Spinal cord (tissue), 10 donors: Measurements from ENCODE around the gene VANGL2. TPM values are rescaled to one million over a fixed set of nuclear protein-coding genes. Genes with fewer than 3 reads are reported as not detected.
A peak's percentile ranks its signal among the peaks of the same experiment; 100 is the strongest.

Experiments used
- DNase-seq, 6 donors: peaks; one replicate each; pipeline versions ENCODE4 v3.0.0 to v3.0.0-alpha.2; 2013 to 2015; ENCODE audit warnings: low spot score in 6 of 6, low read depth in 4 of 6
- H3K27ac ChIP-seq: one replicate; pipeline ENCODE4 v1.5.1; 2013; ENCODE audit warnings: low read depth, low read length, control low read depth
- H3K27me3 ChIP-seq: one replicate; pipeline ENCODE4 v1.6.1; 2013; ENCODE audit warnings: low read length; ENCODE audit not compliant: control insufficient read depth, insufficient read depth
- H3K36me3 ChIP-seq: one replicate; pipeline ENCODE4 v1.6.1; 2013; ENCODE audit warnings: low read length; ENCODE audit not compliant: control insufficient read depth, insufficient read depth
- H3K4me1 ChIP-seq: one replicate; pipeline ENCODE4 v1.6.1; 2013; ENCODE audit warnings: low read length; ENCODE audit not compliant: control insufficient read depth, insufficient read depth
- H3K4me3 ChIP-seq: one replicate; pipeline ENCODE4 v1.5.1; 2013; ENCODE audit warnings: low read depth, low read length, control low read depth
- H3K9me3 ChIP-seq: one replicate; pipeline ENCODE4 v1.6.1; 2013; ENCODE audit warnings: low read length; ENCODE audit not compliant: control insufficient read depth, insufficient read depth
- WGBS: methylation state at CpG from one replicate; pipeline ENCODE4 v1.1.5; 2013; ENCODE audit warnings: missing lambda C conversion rate; ENCODE audit not compliant: insufficient coverage; 5-methylcytosine and 5-hydroxymethylcytosine counted together
- polyA plus RNA-seq, 2 donors: library from polyadenylated mRNA; unstranded; fragments of 120-200 nt; gene quantifications; one replicate each; pipeline ENCODE4 v1.2.1, GENCODE V29; 2013; ENCODE audit not compliant: insufficient read length in 2 of 2
- total RNA-seq, 2 donors: library from RNA; depleted of rRNA in 1 of 2; stranded (reverse); fragments of 120-200 nt in 1 of 2; fragments of >200 nt in 1 of 2; gene quantifications; one replicate each; pipeline versions ENCODE4 v1.2.3 to v1.2.4, GENCODE V29; 2013 to 2014
- donor health status: healthy.

The VANGL2 gene
- total and polyA plus RNA-seq, 4 donors: 8.7 to 67.0 (median 37.1) TPM

DNA sequence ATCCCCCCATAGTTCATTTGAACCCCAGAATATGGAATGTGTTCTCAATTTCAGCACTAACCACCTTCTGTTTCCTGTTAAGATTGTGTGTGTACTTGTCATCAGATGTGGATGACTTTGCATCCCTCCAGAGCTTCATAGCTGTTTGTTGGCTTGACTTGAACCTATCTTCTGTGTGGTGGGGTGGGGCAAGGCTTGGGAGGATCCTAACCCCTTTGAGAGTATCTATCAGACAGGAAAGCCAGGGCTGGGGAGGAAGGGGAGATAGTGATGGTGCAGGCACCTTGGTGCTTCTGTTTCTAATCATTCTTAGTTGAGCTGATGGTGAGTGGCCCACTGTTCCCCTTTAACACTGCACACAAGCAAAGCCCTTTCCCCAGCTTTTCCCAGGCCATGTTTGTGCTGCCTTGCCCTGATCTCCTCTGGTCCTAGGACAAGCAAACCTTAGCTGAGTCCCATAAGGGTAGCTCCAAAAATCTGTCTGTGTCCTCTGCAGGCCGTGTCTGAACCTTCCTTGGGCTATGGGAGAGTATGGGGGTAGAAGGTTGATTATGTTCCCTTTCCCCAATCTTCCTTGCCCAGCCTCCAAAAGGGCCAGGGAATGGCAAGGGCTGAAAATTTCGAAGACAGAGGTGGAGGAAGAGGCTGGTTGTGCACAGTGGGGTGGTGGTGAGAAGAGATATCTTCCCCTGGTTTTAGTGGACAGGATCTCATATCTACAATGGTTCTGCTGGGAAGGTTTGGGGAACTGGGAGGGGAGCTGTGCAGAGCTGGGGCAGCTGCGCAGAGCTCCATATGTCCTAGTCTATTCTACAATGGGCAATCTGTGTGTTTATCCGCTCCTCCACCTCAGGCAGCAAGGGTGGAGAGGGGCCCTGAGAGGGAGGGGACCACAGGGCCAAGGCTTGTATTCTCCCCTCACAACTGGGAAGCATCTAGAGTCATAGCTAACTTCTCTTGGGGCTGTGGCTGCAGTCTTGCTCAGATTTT, 32.1 kb upstream of the VANGL2 start:
- Histone ChIP-seq H3K4me1 (peaks cover under 1% of the 10 kb centered on the region), H3K36me3 (no peaks in the 10 kb centered on the region), H3K4me3 (no peak overlapping the region), H3K27ac (no peak overlapping the region), H3K27me3 (no peaks in the 10 kb centered on the region), H3K9me3 (no peaks in the 10 kb centered on the region)
- DNase-seq: no peak
- 89% methylated on average over 3 of the region's 4 CpGs for WGBS

DNA sequence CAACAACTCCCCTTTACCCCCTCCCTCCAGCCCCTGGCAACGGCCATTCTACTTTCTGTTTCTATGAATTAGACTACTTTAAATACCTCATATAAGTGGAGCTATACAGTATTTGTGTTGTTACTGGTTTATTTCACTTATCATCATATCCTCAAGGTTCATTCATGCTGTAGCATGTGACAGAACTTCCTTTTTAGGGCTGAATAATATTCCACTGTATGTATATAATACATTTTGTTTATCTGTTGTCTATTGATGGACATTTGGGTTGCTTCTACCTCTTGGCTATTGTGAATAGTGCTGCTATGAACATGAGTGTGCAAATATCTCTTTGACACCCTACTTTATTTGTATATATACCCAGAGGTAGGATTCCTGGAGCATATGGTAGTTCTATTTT, 31.3 kb upstream of the VANGL2 start:
- H3K27me3 ChIP-seq: no peaks in the 10 kb centered on the region
- WGBS: no CpG with 5 or more reads among the region's 1 CpG
- no peak overlapping the region for H3K27ac ChIP-seq
- no peaks in the 10 kb centered on the region for H3K4me1 ChIP-seq
- DNase-seq: no peak
- H3K9me3 ChIP-seq: no peaks in the 10 kb centered on the region
- no peak overlapping the region for H3K4me3 ChIP-seq
- H3K36me3 ChIP-seq: no peaks in the 10 kb centered on the region

DNA sequence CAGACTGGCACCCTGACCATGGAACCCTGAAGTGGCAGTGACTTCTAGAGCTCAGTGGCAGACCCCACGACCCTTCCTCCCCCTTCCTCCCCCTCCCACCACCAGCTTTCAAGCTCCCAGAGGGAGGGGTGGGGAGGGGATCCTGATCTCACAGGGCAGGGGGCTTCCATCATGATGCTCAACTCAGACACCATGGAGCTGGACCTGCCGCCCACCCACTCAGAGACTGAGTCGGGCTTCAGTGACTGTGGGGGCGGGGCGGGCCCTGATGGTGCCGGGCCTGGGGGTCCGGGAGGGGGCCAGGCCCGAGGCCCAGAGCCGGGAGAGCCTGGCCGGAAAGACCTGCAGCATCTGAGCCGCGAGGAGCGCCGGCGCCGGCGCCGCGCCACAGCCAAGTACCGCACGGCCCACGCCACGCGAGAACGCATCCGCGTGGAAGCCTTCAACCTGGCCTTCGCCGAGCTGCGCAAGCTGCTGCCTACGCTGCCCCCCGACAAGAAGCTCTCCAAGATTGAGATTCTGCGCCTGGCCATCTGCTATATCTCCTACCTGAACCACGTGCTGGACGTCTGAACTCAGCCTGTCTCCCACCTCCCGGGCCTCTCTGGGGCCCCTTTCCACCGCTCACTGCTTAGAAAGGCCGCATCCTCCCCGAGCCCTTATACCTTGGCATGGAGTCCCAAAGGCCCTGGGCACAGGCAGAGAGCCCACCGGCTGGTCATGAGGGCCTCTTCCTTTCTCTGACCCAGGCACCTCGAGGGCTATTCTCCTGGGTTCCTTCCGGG, 29.6 kb upstream of the VANGL2 start:
- Histone ChIP-seq H3K9me3 (no peaks in the 10 kb centered on the region), H3K36me3 (no peaks in the 10 kb centered on the region), H3K4me3 (no peak overlapping the region), H3K27ac (no peak overlapping the region), H3K27me3 (no peaks in the 10 kb centered on the region), H3K4me1 (peaks cover 13% of the 10 kb centered on the region)
- WGBS: 65% methylated on average over 39 of the region's 42 CpGs
- DNase-seq: peak in 1 of 6 donors; percentile 22

DNA sequence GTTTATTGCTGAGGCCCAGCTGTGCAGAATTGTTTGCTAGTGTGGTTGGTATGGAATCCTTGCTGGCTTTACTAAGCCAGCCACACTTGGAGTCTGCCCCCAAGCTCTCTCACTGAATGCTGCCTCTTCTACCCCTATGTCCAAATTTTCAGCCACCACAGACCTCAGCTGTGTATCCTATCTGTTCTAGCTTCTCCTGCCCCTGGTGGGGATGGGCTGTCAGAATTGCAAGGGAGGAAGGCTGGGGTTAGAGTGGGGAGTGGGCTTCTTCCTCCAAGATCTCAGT, 29.1 kb upstream of the VANGL2 start:
- H3K27me3 ChIP-seq: no peaks in the 10 kb centered on the region
- DNase-seq: no peak

DNA sequence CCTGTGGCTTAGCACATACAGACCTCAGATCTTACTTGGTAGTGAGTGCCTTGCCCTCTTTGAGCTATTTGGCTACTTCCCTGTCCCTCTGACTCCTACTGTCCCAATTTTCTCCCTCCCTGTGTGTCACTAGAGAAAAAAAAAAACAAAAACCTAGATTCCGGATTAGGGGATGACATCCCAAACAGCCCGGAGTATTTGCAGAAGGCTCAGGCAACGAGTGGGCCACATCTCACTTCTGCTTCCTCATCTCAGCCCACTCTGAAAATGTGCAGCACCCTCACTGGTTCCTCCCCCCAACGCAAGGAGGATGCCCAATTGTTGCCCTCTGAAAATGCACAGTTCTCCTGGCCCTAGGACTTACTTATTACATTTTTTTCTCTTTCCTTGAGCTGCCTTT, 28.6 kb upstream of the VANGL2 start:
- DNase-seq: no peak
- Histone ChIP-seq H3K4me1 (peaks cover 20% of the 10 kb centered on the region), H3K27me3 (no peaks in the 10 kb centered on the region), H3K27ac (no peak overlapping the region), H3K9me3 (no peaks in the 10 kb centered on the region), H3K4me3 (no peak overlapping the region), H3K36me3 (no peaks in the 10 kb centered on the region)
- WGBS: 82% methylated on average over 4 of the region's 4 CpGs

More for the DNA sequence above, 29.1 kb upstream of the VANGL2 start:
- Histone ChIP-seq H3K9me3 (no peaks in the 10 kb centered on the region), H3K36me3 (no peaks in the 10 kb centered on the region), H3K4me3 (no peak overlapping the region), H3K4me1 (peaks cover 19% of the 10 kb centered on the region), H3K27ac (no peak overlapping the region)

DNA sequence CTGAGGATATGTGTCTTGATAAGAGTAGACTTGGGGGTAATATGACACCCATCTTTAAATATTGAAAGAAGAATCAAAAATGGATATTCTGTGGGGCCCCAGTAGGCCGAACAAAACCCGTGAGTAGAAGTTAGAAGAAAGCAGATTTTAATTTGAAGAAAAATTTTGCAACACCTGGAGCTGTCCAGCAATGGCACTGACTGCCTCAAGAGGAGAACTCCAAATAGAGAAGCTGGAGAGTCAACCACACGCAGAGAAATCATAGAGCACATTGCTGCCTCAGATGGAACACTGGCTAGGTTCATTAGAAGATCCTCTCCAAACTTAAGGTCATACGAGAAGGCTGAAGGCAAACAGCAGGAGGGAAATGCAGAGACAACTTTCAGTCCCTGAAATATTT, 26.7 kb upstream of the VANGL2 start:
- no peaks in the 10 kb centered on the region for H3K9me3 ChIP-seq
- H3K27me3 ChIP-seq: no peaks in the 10 kb centered on the region
- H3K4me3 ChIP-seq: no peak overlapping the region
- no peak for DNase-seq
- no peak overlapping the region for H3K27ac ChIP-seq
- 94% methylated on average over 2 of the region's 4 CpGs for WGBS
- H3K4me1 ChIP-seq: peaks cover 20% of the 10 kb centered on the region
- H3K36me3 ChIP-seq: no peaks in the 10 kb centered on the region

DNA sequence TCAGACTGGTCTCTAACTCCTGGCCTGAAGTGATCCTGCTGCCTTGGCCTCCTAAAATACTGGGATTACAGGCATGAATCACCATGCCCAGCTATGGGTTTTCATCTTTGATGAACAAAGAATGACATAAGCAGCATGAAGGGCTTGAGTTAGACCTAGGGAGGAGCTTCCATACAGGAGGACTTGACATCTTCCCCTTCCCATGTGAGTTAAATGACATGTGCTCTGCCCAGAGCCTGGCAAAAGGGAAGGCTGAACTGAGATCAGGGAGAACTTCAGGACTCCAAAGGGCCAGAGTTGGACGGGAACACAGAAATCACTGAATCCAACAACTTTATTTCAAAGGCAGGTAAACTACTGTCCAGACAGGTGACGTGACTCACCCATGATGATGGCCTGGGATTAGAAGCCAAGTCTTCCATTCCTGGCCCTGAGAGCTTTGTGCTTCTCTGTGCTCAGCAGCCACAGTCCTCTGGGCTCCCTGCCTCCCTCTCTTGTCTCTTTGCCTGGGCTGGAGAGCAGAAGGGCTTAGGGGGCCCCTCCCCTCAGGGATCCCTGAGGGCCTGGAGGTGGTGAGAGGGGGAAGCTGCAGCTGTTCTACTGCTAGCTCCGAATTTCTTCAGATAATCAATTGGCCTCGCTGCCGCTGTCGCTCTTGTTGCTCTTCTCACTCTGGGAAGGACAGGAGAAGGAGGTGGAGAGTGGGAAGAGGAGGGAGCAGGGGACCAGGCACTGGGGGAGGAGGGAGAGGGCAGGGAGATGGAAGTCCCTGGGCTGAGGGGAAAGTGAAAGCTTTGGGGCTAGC, 25.9 kb upstream of the VANGL2 start:
- no peaks in the 10 kb centered on the region for H3K27me3 ChIP-seq
- H3K4me1 ChIP-seq: peaks cover 20% of the 10 kb centered on the region
- H3K4me3 ChIP-seq: no peak overlapping the region
- peak overlapping the region; percentile 83 for H3K27ac ChIP-seq
- no peaks in the 10 kb centered on the region for H3K36me3 ChIP-seq
- peak in 2 of 6 donors; percentile 54 to 57 for DNase-seq
- 44% methylated on average over 6 of the region's 6 CpGs for WGBS
- no peaks in the 10 kb centered on the region for H3K9me3 ChIP-seq

DNA sequence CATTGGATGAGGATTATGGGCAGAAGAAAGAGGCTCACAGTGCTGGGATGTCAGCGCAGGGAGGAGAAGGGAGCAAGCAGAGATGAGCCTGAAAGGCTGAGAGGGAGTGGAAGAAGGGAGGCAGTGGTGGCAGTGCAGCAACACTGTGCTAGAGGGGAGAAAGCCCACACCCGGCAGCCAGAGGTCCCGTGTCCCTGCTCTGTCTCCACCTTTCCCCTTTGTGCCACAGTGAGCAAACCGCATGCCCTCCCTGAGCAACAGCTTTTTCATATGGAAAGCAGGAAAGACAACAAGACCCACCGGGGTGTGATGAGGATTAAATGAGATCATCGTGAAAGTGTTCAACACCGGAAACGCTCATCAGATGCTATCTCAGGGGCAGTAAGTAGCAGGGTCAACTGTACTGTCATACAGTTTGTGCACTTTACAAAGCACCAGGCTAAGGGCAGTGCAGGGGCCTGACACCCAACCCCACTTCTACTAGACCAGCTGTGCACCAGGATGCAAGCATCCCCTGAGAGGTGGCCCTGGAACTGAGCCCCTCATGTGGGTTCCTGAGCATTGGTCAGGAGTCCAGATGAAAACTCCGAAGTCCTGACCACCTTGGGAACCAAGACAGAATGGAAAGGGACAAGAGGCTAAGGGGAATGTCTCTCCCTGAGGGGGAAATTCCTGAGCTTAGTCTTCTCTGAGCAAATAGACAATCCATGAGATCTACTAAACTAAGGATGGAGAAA, 24.4 kb upstream of the VANGL2 start:
- DNase-seq: peak in 1 of 6 donors; percentile 48
- Histone ChIP-seq H3K4me3 (no peak overlapping the region), H3K4me1 (peaks cover 20% of the 10 kb centered on the region), H3K27ac (peak overlapping the region; percentile 83), H3K9me3 (no peaks in the 10 kb centered on the region), H3K36me3 (no peaks in the 10 kb centered on the region), H3K27me3 (no peaks in the 10 kb centered on the region)
- 6% methylated on average over 6 of the region's 9 CpGs for WGBS
